SK-N-MC (cell line): ENCODE data around the gene WDTC1.

Experiments
- EZH2 ChIP-seq: fragments of 200-600 bp; sonication (generic); IDR thresholded peaks from one replicate; pipeline ENCODE4 v1.6.1; 2017; ENCODE audit warnings: antibody characterized with exemption
- FOXP2 ChIP-seq: optimal IDR thresholded peaks from 2 replicates; pipeline ENCODE3; 2011; ENCODE audit warnings: mild to moderate bottlenecking, moderate library complexity; ENCODE audit not compliant: insufficient read depth; ENCODE audit errors: extremely low read length, control extremely low read depth
- POLR2AphosphoS5 ChIP-seq: IDR thresholded peaks from 2 replicates; pipeline ENCODE4 v1.6.1; 2012; ENCODE audit warnings: mild to moderate bottlenecking, low read depth, low read length, borderline replicate concordance

GRCh38 chr1:27327964-27328363 lies 93.5 kb downstream of the WDTC1 start:
- TF ChIP-seq EZH2 (no peak), POLR2AphosphoS5 (no peak), FOXP2 (no peak)
